ENCODE data around the gene IFNGR1.
"Not testable (repeated sequence)": the region's sequence is repeated elsewhere in the genome, so short reads cannot be mapped to it uniquely, and the experiment has no call there.

The IFNGR1 gene

GRCh38 chr6:137260217-137260616, 41.0 kb upstream of the IFNGR1 start:
- H3K4me3 ChIP-seq (ENCODE audit: insufficient read length, low read depth): no peak overlapping the region
- TF ChIP-seq YY1 (IDR thresholded peaks at IDR 0.05; ENCODE audit: insufficient read depth, insufficient read length) (no peak), ZNF274 (IDR thresholded peaks at IDR 0.05; ENCODE audit: low read depth, low read length) (no peak), SUZ12 (IDR thresholded peaks at IDR 0.05; ENCODE audit: extremely low read depth, insufficient read depth, insufficient read length) (no peak)
- H3K4me1 ChIP-seq (ENCODE audit: insufficient read depth, insufficient read length): no peaks in the 10 kb centered on the region
- 0 out of 2 replicates have a peak, but pooled peaks cover under 1% of the 10 kb centered on the region for H3K9me3 ChIP-seq (ENCODE audit: insufficient read depth, low read length)
- no peak overlapping the region for H3K9ac ChIP-seq (ENCODE audit: insufficient read length, low read depth)
- H3K27me3 ChIP-seq (ENCODE audit: insufficient read depth, insufficient read length): no peaks in the 10 kb centered on the region
- no peak for DNase-seq (ENCODE audit: low read depth, low spot score)
- no peaks in the 10 kb centered on the region for H3K36me3 ChIP-seq (ENCODE audit: insufficient read depth, insufficient read length, low read length)

- Histone ChIP-seq H3K27me3 (ENCODE audit: insufficient read depth, insufficient read length) (no peaks in the 10 kb centered on the region), H3K4me1 (ENCODE audit: insufficient read depth, insufficient read length) (no peaks in the 10 kb centered on the region), H3K4me3 (ENCODE audit: insufficient read length, low read depth) (no peak overlapping the region), H3K9ac (ENCODE audit: insufficient read length, low read depth) (no peak overlapping the region), H3K36me3 (ENCODE audit: insufficient read depth, insufficient read length, low read length) (no peaks in the 10 kb centered on the region), H3K9me3 (ENCODE audit: insufficient read depth, low read length) (0 out of 2 replicates have a peak, but pooled peaks cover 9% of the 10 kb centered on the region)
- no peak for DNase-seq (ENCODE audit: low read depth, low spot score)
- TF ChIP-seq SUZ12 (IDR thresholded peaks at IDR 0.05; ENCODE audit: extremely low read depth, insufficient read depth, insufficient read length) (no peak), ZNF274 (IDR thresholded peaks at IDR 0.05; ENCODE audit: low read depth, low read length) (no peak), YY1 (IDR thresholded peaks at IDR 0.05; ENCODE audit: insufficient read depth, insufficient read length) (no peak)
Measured at GRCh38 chr6:137259349-137259748, 40.2 kb upstream of the IFNGR1 start.

- H3K4me3 ChIP-seq (ENCODE audit: insufficient read length, low read depth): no peak overlapping the region
- peaks cover 17% of the 10 kb centered on the region; the same call in 1 of the 2 replicates for H3K9me3 ChIP-seq (ENCODE audit: insufficient read depth, low read length)
- no peaks in the 10 kb centered on the region for H3K36me3 ChIP-seq (ENCODE audit: insufficient read depth, insufficient read length, low read length)
- H3K27me3 ChIP-seq (ENCODE audit: insufficient read depth, insufficient read length): no peaks in the 10 kb centered on the region
- no peaks in the 10 kb centered on the region for H3K4me1 ChIP-seq (ENCODE audit: insufficient read depth, insufficient read length)
- H3K9ac ChIP-seq (ENCODE audit: insufficient read length, low read depth): no peak overlapping the region
- TF ChIP-seq SUZ12 (IDR thresholded peaks at IDR 0.05; ENCODE audit: extremely low read depth, insufficient read depth, insufficient read length): no peak
- TF ChIP-seq YY1 (IDR thresholded peaks at IDR 0.05; ENCODE audit: insufficient read depth, insufficient read length): no peak
- no peak for TF ChIP-seq ZNF274 (IDR thresholded peaks at IDR 0.05; ENCODE audit: low read depth, low read length)
- DNase-seq (ENCODE audit: low read depth, low spot score): no peak
Measured at GRCh38 chr6:137258170-137258569, 39.0 kb upstream of the IFNGR1 start.

GRCh38 chr6:137256350-137257103, 37.3 kb upstream of the IFNGR1 start:
- no peak for DNase-seq (ENCODE audit: low read depth, low spot score)
- peaks cover 17% of the 10 kb centered on the region; the same call in 1 of the 2 replicates for H3K9me3 ChIP-seq (ENCODE audit: insufficient read depth, low read length)
- H3K4me3 ChIP-seq (ENCODE audit: insufficient read length, low read depth): no peak overlapping the region
- no peaks in the 10 kb centered on the region for H3K4me1 ChIP-seq (ENCODE audit: insufficient read depth, insufficient read length)
- no peaks in the 10 kb centered on the region for H3K27me3 ChIP-seq (ENCODE audit: insufficient read depth, insufficient read length)
- no peaks in the 10 kb centered on the region for H3K36me3 ChIP-seq (ENCODE audit: insufficient read depth, insufficient read length, low read length)
- H3K9ac ChIP-seq (ENCODE audit: insufficient read length, low read depth): no peak overlapping the region
- TF ChIP-seq YY1 (IDR thresholded peaks at IDR 0.05; ENCODE audit: insufficient read depth, insufficient read length) (no peak), SUZ12 (IDR thresholded peaks at IDR 0.05; ENCODE audit: extremely low read depth, insufficient read depth, insufficient read length) (no peak), ZNF274 (IDR thresholded peaks at IDR 0.05; ENCODE audit: low read depth, low read length) (no peak)

GRCh38 chr6:137254966-137255365, 35.8 kb upstream of the IFNGR1 start:
- peaks cover 17% of the 10 kb centered on the region; the same call in 1 of the 2 replicates for H3K9me3 ChIP-seq (ENCODE audit: insufficient read depth, low read length)
- H3K9ac ChIP-seq (ENCODE audit: insufficient read length, low read depth): no peak overlapping the region
- no peaks in the 10 kb centered on the region for H3K27me3 ChIP-seq (ENCODE audit: insufficient read depth, insufficient read length)
- no peak for DNase-seq (ENCODE audit: low read depth, low spot score)
- TF ChIP-seq SUZ12 (IDR thresholded peaks at IDR 0.05; ENCODE audit: extremely low read depth, insufficient read depth, insufficient read length): no peak
- no peak for TF ChIP-seq YY1 (IDR thresholded peaks at IDR 0.05; ENCODE audit: insufficient read depth, insufficient read length)
- TF ChIP-seq ZNF274 (IDR thresholded peaks at IDR 0.05; ENCODE audit: low read depth, low read length): no peak
- H3K4me3 ChIP-seq (ENCODE audit: insufficient read length, low read depth): no peak overlapping the region
- H3K36me3 ChIP-seq (ENCODE audit: insufficient read depth, insufficient read length, low read length): no peaks in the 10 kb centered on the region
- no peaks in the 10 kb centered on the region for H3K4me1 ChIP-seq (ENCODE audit: insufficient read depth, insufficient read length)

GRCh38 chr6:137254430-137254829, 35.2 kb upstream of the IFNGR1 start:
- not testable (repeated sequence) for H3K9ac ChIP-seq (ENCODE audit: insufficient read length, low read depth); DNase-seq (ENCODE audit: low read depth, low spot score); H3K36me3 ChIP-seq (ENCODE audit: insufficient read depth, insufficient read length, low read length); H3K4me1 ChIP-seq (ENCODE audit: insufficient read depth, insufficient read length); H3K27me3 ChIP-seq (ENCODE audit: insufficient read depth, insufficient read length); H3K4me3 ChIP-seq (ENCODE audit: insufficient read length, low read depth)
- peaks cover 17% of the 10 kb centered on the region; the same call in 1 of the 2 replicates for H3K9me3 ChIP-seq (ENCODE audit: insufficient read depth, low read length)

- no peak for DNase-seq (ENCODE audit: low read depth, low spot score)
- H3K27me3 ChIP-seq (ENCODE audit: insufficient read depth, insufficient read length): no peaks in the 10 kb centered on the region
- peaks cover 3% of the 10 kb centered on the region; the same call in 1 of the 2 replicates for H3K9me3 ChIP-seq (ENCODE audit: insufficient read depth, low read length)
- no peak overlapping the region for H3K9ac ChIP-seq (ENCODE audit: insufficient read length, low read depth)
- H3K4me1 ChIP-seq (ENCODE audit: insufficient read depth, insufficient read length): no peaks in the 10 kb centered on the region
- H3K4me3 ChIP-seq (ENCODE audit: insufficient read length, low read depth): no peak overlapping the region
- no peak for TF ChIP-seq SUZ12 (IDR thresholded peaks at IDR 0.05; ENCODE audit: extremely low read depth, insufficient read depth, insufficient read length)
- no peak for TF ChIP-seq ZNF274 (IDR thresholded peaks at IDR 0.05; ENCODE audit: low read depth, low read length)
- TF ChIP-seq YY1 (IDR thresholded peaks at IDR 0.05; ENCODE audit: insufficient read depth, insufficient read length): no peak
- H3K36me3 ChIP-seq (ENCODE audit: insufficient read depth, insufficient read length, low read length): no peaks in the 10 kb centered on the region
Measured at GRCh38 chr6:137248702-137249101, 29.5 kb upstream of the IFNGR1 start.

Measured in NT2/D1 (cell line).